ENCODE results near the gene SMCR8.
A peak's percentile ranks its signal among the peaks of the same experiment; 100 is the strongest.
"Not testable (repeated sequence)": the region's sequence is repeated elsewhere in the genome, so short reads cannot be mapped to it uniquely, and the experiment has no call there.

Gene SMCR8, protein sequence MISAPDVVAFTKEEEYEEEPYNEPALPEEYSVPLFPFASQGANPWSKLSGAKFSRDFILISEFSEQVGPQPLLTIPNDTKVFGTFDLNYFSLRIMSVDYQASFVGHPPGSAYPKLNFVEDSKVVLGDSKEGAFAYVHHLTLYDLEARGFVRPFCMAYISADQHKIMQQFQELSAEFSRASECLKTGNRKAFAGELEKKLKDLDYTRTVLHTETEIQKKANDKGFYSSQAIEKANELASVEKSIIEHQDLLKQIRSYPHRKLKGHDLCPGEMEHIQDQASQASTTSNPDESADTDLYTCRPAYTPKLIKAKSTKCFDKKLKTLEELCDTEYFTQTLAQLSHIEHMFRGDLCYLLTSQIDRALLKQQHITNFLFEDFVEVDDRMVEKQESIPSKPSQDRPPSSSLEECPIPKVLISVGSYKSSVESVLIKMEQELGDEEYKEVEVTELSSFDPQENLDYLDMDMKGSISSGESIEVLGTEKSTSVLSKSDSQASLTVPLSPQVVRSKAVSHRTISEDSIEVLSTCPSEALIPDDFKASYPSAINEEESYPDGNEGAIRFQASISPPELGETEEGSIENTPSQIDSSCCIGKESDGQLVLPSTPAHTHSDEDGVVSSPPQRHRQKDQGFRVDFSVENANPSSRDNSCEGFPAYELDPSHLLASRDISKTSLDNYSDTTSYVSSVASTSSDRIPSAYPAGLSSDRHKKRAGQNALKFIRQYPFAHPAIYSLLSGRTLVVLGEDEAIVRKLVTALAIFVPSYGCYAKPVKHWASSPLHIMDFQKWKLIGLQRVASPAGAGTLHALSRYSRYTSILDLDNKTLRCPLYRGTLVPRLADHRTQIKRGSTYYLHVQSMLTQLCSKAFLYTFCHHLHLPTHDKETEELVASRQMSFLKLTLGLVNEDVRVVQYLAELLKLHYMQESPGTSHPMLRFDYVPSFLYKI

DNA sequence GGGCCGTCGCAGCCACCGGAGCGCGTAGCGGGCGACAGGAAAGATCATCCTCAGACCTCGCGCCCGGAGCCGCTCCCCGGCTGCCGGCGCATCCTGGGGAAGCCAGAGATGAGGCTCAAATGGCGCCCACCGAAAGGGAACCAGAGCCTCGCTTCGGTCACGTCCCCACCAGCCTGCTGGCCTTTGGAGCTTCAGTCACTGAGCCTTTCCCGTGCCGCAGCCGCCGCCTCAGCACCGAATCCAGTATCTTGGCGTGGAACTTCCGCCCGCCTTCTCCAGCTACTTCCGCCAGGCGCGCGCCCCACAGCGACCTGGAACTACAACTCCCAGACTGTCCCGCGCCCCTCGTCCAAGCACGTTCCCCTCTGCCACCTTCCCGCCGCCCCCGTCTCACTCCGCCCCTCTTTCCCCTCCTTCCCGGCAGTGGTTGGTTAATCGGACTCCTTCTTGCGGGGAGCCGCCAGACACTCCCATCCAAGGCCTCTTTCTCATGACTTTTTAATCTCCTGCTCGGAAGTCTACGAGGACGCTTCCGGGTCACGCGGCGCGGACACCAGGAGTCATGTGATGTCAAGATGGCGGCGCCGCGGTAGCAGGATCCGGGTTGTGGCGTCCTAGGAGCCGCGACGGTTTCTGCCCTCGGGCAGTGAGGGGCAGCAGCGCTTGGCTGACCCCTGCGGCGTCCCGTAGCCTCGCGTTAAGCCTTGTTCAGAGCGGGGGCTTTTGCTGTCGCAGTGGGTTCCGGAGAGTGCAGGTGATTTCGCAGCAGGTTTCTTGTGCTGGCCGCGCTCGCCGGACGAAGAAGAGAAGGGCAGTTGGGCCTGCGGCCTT lies at the start of gene SMCR8, which contains the start of gene TOP3A:
SMCR8 (plus strand) TSS at position 563 of the 831 bp plus-strand sequence. CDS start 497 bp downstream, outside the sequence.
TOP3A (minus strand) TSS at position 264 of the 831 bp plus-strand sequence; CDS start at position 48, 216 bp downstream.
- DNase-seq: peak; percentile 63

DNA sequence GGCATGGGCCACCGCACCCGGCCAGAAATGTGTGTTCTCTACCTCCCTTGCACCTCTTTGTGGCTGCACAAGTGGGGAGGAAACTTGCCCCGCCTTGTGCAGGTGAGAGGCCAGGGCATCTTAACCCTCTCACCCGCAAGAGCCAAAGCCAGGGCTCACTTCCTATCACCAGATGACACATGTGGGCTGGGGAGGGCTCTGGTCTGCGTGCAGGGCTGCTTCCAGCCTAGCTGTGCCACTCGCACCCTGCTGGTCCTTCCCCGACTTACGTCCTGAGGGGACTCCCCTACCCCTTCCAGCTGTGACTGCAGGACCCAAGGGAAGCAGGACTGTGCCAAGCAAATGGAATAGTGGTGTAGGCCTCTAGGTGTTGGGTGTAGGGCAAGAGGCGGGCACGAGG lies 47.7 kb upstream of the SMCR8 start:
- DNase-seq: no peak

DNA sequence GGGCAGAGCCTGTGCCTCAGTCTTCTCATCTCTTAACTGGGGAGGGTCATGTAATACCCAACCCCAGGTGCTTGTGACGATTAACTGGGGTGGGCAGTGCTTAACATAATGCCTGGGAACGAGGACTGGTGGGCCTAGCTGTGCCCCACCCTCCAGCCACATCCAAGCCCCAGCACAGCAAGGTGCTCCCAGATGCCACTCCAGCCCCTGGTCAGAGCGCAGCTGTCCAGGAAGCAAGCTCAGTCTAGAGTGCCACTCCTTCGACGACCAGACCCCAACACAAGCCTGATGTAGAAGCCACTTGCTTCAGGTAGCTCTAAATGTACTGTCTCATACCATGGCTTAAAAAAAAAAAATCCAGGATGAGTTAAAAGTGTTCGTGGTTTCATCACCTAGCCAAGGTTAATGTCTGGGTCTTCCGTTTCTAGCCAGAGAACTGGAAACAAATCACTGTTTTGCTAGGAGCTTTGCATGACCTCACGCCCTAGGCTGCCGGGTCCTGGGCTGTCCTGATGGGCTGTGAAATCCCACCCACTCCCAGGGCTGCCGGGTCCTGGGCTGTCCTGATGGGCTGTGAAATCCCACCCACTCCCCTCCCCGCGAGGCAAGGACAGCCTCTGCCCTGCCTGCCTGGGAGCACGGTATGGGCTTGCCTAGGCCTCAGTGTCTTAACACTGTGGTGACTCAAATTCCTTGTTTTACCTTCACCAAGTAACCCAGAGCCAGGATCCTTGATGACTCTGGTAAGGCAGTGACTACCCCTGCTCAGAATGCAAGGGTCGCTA lies 47.0 kb upstream of the SMCR8 start:
- no peak for DNase-seq

DNA sequence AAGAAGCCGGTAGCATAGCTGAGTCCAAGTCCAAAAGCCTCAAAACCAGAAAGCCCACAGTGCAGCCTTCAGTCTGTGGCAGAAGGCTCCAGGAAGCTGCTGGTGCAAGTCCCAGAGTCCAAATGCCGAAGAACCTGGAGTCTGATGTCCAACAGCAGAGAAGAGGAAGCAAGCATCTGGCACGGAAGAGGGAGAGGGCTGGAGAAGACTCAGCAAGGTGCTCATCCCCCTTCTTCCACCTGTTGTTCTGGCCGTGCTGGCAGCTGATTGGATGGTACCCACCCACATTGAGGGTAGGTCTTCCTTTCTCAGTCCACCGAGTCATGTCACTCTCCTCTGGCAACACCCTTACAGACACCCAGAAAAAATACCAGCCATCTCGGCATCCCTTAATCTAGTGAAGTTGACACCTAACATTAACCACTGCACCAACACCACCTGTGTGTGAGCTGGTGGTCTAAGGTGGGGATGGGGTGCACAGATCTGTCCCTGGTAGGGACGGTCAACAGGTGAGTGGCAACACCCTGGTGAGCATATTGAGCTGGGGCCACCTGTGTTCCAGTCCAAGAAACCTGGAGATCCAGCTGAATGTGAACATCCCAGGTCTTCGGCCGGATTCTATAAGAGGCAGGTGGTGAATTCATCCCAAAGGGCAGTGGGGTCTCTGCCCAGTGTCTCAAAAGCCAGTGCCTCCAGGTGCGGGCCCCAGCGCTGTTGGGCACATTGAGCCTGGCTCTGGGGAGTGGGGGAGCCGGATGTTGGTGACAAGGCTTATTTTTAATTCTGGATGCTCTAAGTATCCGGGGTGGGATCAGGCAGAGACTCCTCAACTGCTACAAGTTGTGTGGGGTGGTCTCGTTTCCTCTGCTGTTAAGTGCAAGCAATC lies 44.8 kb upstream of the SMCR8 start:
- no peak for DNase-seq

DNA sequence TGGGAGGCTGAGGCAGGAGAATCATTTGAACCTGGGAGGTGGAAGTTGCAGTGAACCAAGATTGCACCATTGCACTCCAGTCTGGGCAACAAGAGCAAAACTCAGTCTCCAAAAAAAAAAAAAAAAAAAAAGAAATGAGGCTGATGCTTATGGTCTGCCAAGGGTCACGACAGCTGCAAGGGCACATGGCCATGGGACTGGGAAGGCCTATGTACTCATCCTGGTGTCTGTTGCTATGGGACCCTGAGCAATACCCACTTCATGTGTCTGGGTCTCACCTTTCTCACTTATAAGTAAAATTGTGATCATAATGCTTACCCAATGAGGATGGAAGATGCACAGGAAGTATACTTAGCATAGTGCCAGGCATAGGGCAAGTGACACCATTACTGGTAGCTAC lies 38.0 kb upstream of the SMCR8 start:
- DNase-seq: no peak

DNA sequence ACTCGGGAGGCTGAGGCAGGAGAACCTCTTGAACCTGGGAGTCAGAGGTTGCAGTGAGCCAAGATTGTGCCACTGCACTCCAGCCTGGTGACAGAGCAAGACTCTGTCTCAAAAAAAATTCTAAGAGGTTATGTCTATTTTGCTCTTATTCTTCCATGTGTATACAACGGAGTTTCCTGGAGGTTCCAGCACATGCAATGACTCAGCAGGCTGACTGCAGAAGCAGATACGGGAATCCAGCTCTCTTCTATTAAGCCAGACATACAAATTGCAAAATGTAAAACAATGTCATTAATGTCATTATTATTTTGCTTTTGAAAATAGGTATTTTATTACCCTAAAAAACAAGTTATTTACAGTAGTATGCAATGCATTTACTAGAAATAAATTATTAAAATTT lies 36.2 kb upstream of the SMCR8 start:
- no peak for DNase-seq

DNA sequence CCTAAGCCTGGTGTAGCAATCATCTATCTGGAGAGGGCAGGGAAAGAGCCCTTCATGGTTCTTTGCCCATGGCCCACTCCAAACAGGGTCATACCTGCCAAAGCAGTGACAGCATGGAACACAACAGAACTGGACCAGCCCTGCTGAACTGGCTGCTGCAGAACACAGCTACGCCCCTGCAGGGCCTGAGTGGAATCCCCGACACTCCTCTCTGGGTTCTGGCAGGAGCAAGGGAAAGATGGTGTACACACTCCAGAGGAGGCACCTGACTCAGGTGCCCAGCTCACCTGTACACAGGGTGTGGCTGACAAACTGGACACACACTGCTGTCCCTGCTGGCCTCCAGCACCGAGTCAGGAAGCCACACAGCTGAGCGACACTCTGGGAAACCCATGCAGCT lies 34.8 kb upstream of the SMCR8 start:
- DNase-seq: no peak

DNA sequence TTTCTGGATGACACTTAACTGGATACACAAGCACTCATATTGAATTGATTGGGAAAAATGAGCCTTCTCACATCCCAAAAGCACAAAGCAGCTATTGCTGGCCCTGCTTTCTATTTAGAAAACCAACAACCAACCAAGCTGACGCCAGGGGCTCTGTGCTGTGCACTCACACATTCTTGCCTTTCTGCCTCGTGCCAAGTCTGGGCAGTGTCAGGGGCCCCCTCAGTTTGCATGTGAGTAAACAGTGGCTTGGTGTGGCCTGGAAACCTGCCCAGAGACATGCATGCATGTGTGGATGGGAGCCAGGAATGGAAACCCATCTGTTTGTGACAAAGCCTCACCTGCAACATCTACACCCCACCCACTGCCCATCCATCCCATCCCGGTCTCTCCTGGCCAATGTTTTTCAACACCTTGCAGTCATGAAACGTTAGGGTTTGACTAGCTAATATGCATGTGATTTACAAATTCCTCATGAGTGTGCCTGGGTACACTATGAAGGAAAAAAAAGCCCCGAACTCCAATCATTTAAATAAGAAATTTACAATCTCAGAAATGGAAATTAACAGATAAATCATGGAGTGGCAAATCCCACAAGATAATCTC lies 34.2 kb upstream of the SMCR8 start:
- DNase-seq: peak; percentile 76

DNA sequence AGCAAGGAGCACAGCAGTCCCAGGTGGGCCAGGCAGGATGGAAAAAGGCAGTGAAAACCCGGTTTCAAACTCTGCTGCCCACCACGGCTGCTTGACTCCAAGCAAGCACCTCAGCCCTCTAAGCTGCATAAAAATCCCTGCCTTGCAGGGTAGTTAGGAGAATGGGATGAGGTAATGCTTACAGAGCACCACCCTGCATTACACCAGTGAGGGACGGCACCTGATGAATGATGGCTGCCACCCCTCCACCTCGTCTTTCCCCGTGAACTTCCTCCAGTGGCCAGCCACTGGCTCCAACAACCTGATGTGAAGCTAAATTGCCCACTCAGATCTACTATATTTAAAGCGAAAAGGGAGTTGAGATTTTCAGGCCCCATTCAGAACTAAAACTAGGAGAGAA lies 33.3 kb upstream of the SMCR8 start:
- no peak for DNase-seq

DNA sequence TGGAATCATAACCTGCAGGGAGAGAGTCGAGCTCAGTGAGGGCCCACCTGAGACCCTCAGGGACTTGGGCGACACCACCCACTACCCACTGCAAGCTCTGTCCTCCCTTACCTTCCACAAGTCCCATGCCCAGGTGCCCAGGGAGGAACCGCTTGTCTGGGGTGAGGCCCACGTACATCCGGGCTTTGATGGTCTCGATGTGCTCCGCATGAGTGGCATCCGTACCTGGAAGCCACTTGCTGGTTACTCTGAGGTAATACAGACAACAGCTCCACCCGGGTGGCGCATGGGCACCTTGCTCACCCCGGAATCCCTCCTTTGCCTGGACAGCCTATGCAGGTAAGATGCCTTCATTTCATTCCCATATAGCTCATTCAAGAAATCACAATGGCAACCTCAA lies 29.8 kb upstream of the SMCR8 start:
- DNase-seq: no peak

DNA sequence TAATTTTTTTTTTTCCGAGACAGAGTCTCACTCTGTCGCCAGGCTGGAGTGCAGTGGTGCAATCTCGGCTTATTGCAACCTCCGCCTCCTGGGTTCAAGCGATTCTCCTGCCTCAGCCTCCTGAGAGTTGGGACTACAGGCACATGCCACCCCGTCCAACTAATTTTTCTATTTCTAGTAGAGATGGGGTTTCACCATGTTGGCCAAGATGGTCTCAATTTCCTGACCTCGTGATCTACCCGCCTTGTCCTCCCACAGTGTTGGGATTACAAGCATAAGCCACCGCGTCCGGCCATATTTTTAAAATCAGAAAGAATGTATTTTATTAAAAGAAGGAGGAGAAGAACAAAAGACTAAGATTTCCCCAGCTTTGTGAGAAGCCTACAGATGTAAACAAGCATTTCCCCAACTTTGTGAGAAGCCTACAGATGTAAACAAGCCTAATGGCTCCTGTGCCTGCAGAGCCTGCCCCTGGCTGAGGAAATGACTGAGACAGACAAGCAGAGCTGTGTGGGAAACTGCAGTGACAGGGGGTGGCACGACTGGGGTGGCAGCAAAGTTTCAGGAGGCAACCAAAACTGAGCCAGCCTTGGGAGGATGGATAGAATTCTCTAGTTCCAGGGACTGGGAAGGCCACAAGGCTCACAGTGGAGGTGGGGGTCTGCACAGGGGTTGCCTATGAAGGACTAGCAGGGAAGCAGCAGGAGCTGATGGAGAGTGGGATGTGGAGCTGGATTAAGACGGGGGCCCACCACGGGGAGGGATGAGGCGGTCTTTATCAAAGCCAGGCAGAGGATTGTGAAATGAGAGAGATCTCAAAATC lies 23.2 kb upstream of the SMCR8 start:
- DNase-seq: no peak

DNA sequence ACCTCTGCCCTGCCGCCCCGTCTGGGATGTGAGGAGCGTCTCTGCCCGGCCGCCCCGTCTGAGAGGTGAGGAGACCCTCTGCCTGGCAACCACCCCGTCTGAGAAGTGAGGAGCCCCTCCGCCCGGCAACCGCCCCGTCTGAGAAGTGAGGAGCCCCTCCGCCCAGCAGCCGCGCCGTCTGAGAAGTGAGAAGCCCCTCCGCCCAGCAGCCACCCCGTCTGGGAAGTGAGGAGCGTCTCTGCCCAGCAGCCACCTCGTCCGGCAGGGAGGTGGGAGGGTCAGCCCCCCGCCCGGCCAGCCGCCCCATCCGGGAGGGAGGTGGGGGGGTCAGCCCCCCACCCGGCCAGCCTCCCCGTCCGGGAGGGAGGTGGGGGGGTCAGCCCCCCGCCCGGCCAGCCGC lies 17.0 kb upstream of the SMCR8 start:
- DNase-seq: not testable (repeated sequence)

DNA sequence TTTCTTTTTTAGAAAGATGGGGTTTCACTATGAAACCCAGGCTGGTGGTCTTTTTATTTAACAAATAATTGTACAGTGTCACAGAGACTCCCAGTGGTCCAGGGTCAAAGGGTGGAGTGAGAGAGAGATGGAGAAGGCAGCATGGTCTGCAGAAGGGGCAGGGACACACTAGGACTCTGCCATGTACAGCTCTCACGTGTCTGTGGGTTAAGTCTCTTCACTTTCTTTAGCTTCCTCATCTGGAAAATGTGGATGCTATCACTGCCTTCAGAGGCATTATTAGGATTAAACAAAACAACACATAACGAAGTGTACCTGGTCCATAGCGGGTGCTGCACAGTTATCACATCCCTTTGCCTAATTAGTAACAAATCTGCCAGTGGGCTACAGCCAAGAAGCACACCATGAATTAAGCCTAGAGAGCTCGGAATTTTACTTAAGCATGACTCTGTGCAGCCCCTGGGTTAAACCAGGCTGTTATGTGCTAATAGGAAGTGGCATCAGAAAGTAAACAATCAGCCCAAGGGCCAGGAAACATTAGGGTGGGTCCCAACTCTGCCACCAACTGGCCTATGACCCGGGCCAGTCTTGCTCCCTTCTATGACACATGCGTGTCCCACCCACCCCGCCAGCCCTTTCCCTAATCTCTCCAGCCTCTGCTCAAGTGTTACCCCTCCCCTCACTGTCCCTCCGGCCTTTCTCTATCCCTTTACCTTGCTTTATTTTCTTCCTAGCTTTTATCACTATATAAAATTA lies 14.2 kb upstream of the SMCR8 start:
- DNase-seq: no peak

DNA sequence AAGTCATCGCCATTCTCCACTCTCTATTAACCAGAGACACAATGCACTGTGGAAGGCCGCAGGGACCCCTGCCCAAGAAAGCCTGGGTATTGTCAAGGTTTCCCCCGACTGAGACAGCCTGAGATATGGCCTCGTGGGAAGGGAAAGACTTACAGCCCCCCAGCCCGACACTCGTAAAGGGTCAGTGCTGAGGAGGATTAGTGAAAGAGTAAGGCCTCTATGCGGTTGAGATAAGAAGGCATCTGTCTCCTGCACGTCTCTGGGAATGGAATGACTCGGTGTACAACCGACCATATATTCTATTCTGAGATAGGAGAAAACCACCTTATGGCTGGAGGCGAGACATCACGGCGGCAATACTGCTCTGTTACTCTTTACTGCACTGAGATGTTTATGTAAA lies 11.9 kb upstream of the SMCR8 start:
- DNase-seq: not testable (repeated sequence)

DNA sequence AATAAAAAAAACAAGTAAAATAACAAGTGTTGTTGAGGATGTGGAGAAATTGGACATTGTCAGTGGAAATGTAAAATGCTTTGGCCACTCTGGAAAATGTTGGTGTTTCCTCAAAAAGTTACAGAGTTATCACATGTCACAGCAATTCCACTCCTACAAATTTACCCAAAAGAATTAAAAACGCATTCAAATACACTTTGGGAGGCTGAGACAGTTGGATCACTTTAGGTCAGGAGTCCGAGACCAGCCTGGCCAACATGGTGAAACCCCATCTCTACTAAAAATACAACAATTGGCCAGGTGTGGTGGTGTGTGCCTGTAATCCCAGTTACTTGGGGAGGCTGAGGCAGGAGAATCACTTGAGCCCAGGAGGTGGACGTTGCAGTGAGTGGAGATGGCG lies 5.9 kb upstream of the SMCR8 start:
- DNase-seq: no peak

DNA sequence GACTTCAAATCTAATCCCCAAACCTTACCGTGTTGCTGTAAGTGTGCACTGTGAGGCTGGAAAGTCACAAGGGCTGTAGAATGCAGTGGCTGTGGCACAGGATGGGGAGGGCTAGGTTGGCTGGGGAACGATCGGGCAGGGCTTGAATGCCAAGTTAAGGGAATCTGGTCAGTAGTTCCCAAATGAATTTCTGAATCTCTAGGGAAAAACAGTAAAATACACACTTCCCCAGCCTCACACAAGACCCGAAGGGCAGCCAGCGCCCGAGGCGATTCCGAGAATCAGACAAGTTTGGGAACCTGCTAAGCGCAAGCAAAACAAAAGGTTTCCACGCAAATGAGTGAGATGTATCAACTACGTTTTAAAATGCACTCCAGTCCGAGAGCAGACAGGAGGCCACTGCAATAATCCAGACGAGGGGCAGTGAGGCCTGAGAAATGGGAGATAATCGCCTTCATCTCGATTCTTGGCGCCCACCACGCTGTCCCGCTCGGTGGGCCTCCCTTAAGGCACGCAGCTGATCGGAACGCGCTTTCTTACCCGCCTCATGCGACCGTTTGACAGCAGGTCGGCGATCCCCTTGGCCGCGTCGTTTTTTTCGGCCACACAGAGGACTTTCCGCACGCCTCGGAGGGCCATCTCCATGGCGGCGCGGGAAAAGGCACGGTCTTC lies 898 bp upstream of the SMCR8 start:
- DNase-seq: no peak

DNA sequence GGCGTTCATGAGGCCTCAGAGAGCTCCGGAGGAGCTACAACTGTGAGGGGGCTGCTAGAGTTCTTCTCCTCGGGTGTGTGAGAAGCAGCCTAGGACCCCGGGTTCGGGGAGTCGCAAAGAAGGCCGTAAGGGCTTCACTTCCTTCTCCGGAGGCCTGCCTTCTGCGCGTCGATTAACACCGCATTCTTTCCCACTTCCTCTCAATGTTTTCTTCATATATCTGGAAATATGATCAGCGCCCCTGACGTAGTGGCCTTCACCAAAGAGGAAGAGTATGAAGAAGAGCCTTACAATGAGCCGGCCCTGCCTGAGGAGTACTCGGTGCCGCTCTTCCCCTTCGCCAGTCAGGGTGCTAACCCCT lies 449 bp downstream of the SMCR8 start:
- no peak for DNase-seq

DNA sequence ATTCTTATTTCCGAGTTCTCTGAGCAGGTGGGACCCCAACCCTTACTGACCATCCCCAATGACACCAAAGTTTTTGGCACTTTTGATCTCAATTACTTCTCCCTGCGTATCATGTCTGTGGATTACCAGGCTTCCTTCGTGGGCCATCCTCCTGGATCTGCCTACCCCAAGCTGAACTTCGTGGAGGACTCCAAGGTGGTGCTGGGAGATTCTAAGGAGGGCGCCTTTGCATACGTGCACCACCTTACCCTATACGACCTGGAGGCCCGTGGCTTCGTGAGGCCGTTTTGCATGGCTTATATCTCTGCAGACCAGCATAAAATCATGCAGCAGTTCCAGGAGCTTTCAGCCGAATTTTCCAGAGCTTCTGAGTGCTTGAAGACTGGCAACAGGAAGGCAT lies 868 bp downstream of the SMCR8 start:
- no peak for DNase-seq
